K562 (cell line): ENCODE data around the gene BPTF.

Experiments used
- CREBBP ChIP-seq: IDR thresholded peaks from one replicate; pipeline ENCODE4 v1.6.1; 2012; ENCODE audit warnings: low read depth, mild to moderate bottlenecking, control low read depth, inconsistent platforms, low read length
- DNMT1 ChIP-seq: fragments of 450-650 bp; IDR thresholded peaks from 2 replicates; pipeline ENCODE4 v1.6.1; 2016; ENCODE audit warnings: antibody characterized with exemption, mild to moderate bottlenecking
- PCBP1 ChIP-seq: fragments of 200-400 bp; formaldehyde crosslinking; IDR thresholded peaks from 2 replicates; pipeline ENCODE4 v1.6.1; 2018; ENCODE audit warnings: mild to moderate bottlenecking, low read depth, low read length; ENCODE audit not compliant: poor library complexity, severe bottlenecking
- POLR2AphosphoS2 ChIP-seq: IDR thresholded peaks from 2 replicates; pipeline ENCODE4 v1.6.1; 2012; ENCODE audit warnings: low read length, improper control_type of control experiment
- POLR2AphosphoS5 ChIP-seq: IDR thresholded peaks from 2 replicates; pipeline ENCODE4 v1.6.1; 2011; ENCODE audit warnings: mild to moderate bottlenecking, low read depth, low read length, moderate library complexity; ENCODE audit not compliant: control insufficient read depth, insufficient read depth
- ZNF707 ChIP-seq: fragments of 250-450 bp; sonication (Bioruptor Pico); conservative IDR thresholded peaks from 2 replicates; pipeline ENCODE4 v1.8.0; 2022; ENCODE audit warnings: inconsistent platforms, mild to moderate bottlenecking, moderate library complexity
- TF ChIP-seq, protein P1 (sequence below), 3 experiments: IDR thresholded peaks in 2 of 3; conservative IDR thresholded peaks in 1 of 3; 2 replicates each; pipeline ENCODE4 v1.5.1; 2011 to 2012; ENCODE audit warnings: low read length in 3 of 3, mild to moderate bottlenecking in 3 of 3, control low read depth in 2 of 3, improper control_type of control experiment in 1 of 3, inconsistent platforms in 1 of 3, low read depth in 1 of 3, mixed read lengths in 1 of 3, moderate library complexity in 1 of 3; ENCODE audit not compliant: insufficient read depth in 2 of 3
- TF ChIP-seq, protein P2 (sequence below), 2 experiments: fragments of 200-800 bp in 1 of 2; sonication (Bioruptor generic) in 1 of 2; sonication (generic) in 1 of 2; formaldehyde crosslinking in 1 of 2; IDR thresholded peaks in 1 of 2; conservative IDR thresholded peaks in 1 of 2; 2 replicates each; pipeline versions ENCODE4 v1.5.0 to v1.6.1; 2016 to 2020; ENCODE audit warnings: missing compliant biosample characterization in 1 of 2, missing genetic modification characterization in 1 of 2, missing genetic modification reagents in 1 of 2
- TF ChIP-seq, protein P3 (sequence below): fragments of 250-450 bp; sonication (Bioruptor Pico); IDR thresholded peaks from 2 replicates; pipeline ENCODE4 v1.4.0; 2020; ENCODE audit warnings: mild to moderate bottlenecking, moderate library complexity
- TF ChIP-seq, protein P4 (sequence below): sonication (generic); formaldehyde crosslinking; IDR thresholded peaks from 2 replicates; pipeline ENCODE4 v1.8.1; 2022; ENCODE audit warnings: missing genetic modification reagents

DNA sequence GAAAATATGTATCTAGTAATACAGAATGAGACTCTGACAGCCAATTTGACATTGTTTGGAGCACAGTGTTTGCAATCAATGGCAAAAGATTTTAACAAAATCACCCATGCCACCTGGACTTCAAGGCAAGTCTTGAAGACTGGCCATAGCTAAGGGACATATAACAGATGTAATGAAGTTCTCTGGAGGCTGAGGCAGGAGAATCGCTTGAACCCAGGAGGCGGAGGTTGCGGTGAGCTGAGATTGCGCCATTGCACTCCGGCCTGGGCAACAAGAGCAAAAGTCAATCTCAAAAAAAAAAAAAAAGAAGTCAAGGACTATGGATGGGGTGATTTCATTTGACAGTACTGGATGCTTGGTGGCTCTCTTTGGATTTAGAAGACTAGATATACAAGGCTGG is 5.6 kb upstream of the BPTF start:
- no peak for TF ChIP-seq DNMT1
- TF ChIP-seq, protein P1, sequence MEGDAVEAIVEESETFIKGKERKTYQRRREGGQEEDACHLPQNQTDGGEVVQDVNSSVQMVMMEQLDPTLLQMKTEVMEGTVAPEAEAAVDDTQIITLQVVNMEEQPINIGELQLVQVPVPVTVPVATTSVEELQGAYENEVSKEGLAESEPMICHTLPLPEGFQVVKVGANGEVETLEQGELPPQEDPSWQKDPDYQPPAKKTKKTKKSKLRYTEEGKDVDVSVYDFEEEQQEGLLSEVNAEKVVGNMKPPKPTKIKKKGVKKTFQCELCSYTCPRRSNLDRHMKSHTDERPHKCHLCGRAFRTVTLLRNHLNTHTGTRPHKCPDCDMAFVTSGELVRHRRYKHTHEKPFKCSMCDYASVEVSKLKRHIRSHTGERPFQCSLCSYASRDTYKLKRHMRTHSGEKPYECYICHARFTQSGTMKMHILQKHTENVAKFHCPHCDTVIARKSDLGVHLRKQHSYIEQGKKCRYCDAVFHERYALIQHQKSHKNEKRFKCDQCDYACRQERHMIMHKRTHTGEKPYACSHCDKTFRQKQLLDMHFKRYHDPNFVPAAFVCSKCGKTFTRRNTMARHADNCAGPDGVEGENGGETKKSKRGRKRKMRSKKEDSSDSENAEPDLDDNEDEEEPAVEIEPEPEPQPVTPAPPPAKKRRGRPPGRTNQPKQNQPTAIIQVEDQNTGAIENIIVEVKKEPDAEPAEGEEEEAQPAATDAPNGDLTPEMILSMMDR (IDR thresholded peaks at IDR 0.05 in 2 of 3, conservative IDR thresholded peaks at IDR 0.05 in 1 of 3; ENCODE audit: insufficient read depth in 2 of 3, low read depth in 1 of 3, low read length in 3 of 3) = no peak
- no peak for TF ChIP-seq CREBBP
- TF ChIP-seq, protein P2, sequence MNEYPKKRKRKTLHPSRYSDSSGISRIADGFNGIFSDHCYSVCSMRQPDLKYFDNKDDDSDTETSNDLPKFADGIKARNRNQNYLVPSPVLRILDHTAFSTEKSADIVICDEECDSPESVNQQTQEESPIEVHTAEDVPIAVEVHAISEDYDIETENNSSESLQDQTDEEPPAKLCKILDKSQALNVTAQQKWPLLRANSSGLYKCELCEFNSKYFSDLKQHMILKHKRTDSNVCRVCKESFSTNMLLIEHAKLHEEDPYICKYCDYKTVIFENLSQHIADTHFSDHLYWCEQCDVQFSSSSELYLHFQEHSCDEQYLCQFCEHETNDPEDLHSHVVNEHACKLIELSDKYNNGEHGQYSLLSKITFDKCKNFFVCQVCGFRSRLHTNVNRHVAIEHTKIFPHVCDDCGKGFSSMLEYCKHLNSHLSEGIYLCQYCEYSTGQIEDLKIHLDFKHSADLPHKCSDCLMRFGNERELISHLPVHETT (CRISPR knock-in tag; conservative IDR thresholded peaks at IDR 0.05 in 1 of 2, IDR thresholded peaks at IDR 0.05 in 1 of 2) = no peak
- TF ChIP-seq PCBP1 = no peak
- TF ChIP-seq ZNF707 = no peak
- TF ChIP-seq, protein P3, sequence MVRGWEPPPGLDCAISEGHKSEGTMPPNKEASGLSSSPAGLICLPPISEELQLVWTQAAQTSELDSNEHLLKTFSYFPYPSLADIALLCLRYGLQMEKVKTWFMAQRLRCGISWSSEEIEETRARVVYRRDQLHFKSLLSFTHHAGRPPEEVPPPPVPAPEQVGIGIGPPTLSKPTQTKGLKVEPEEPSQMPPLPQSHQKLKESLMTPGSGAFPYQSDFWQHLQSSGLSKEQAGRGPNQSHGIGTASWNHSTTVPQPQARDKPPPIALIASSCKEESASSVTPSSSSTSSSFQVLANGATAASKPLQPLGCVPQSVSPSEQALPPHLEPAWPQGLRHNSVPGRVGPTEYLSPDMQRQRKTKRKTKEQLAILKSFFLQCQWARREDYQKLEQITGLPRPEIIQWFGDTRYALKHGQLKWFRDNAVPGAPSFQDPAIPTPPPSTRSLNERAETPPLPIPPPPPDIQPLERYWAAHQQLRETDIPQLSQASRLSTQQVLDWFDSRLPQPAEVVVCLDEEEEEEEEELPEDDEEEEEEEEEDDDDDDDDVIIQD = no peak
- TF ChIP-seq POLR2AphosphoS2 = no peak
- TF ChIP-seq POLR2AphosphoS5 = no peak
- TF ChIP-seq, protein P4, sequence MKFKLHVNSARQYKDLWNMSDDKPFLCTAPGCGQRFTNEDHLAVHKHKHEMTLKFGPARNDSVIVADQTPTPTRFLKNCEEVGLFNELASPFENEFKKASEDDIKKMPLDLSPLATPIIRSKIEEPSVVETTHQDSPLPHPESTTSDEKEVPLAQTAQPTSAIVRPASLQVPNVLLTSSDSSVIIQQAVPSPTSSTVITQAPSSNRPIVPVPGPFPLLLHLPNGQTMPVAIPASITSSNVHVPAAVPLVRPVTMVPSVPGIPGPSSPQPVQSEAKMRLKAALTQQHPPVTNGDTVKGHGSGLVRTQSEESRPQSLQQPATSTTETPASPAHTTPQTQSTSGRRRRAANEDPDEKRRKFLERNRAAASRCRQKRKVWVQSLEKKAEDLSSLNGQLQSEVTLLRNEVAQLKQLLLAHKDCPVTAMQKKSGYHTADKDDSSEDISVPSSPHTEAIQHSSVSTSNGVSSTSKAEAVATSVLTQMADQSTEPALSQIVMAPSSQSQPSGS (CRISPR knock-in tag) = no peak
